ENCODE measurements around the gene ICE2.

DNA sequence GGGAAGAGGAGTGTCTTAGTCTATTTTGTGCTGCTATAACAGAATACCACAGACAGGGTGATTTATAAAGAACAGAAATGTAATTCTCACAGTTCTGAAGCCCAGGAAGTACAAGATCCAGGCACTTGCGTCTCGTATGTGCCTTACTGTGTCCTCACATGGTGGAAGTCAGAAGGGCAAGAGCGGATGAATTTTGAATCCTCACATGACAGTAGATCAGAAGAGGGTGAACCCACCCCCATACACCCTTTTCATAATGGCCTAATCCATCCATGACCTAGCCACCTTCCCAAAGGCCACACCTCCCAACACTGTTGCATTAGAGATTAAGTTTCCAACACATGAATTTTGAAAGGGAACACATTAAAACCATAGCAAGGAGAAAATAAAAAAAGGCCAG, 62.5 kb downstream of the ICE2 start:
- no peak for TF ChIP-seq POLR2A (IDR thresholded peaks at IDR 0.05)
- TF ChIP-seq CTCF (IDR thresholded peaks at IDR 0.05) = no peak
- no peak for TF ChIP-seq POLR2AphosphoS5 (IDR thresholded peaks at IDR 0.05)

Data from stomach (tissue), 4 donors.